Transverse colon (tissue), 4 donors: ENCODE data around the gene ANKS1B.

Experiments
- CTCF ChIP-seq, 5 experiments: fragments of 200-600 bp in 3 of 5; fragments of 450-650 bp in 2 of 5; sonication (generic) in 3 of 5; IDR thresholded peaks; 1 replicate in 2 of 5; 2 replicates in 3 of 5; pipeline ENCODE4 v1.5.1; 2016 to 2017; ENCODE audit warnings: antibody characterized with exemption in 5 of 5, inconsistent platforms in 3 of 5, mild to moderate bottlenecking in 2 of 5, moderate library complexity in 1 of 5
- POLR2A ChIP-seq: fragments of 450-650 bp; IDR thresholded peaks from one replicate; pipeline ENCODE4 v1.6.1; 2016; ENCODE audit warnings: antibody characterized with exemption, mild to moderate bottlenecking, moderate library complexity
- POLR2AphosphoS5 ChIP-seq, 3 donors: sonication (generic); formaldehyde crosslinking; IDR thresholded peaks; one replicate each; pipeline ENCODE4 v1.6.1; 2016; ENCODE audit warnings: antibody characterized with exemption in 3 of 3

- TF ChIP-seq CTCF (IDR thresholded peaks at IDR 0.05) (no peak), POLR2AphosphoS5 (IDR thresholded peaks at IDR 0.05) (no peak), POLR2A (no peak)
Observed at GRCh38 chr12:98770230-98770629, 1214.5 kb downstream of the ANKS1B start.
